ENCODE data around the gene FSTL1.

GRCh38 chr3:120435621-120436020, 15.2 kb downstream of the FSTL1 start:
- TF ChIP-seq MYNN (tag by site-specific recombination; IDR thresholded peaks at IDR 0.05; ENCODE audit: borderline replicate concordance) (no peak), TCF7L2 (IDR thresholded peaks at IDR 0.05; ENCODE audit: borderline replicate concordance, low read depth, low read length) (no peak), CTCF (tag by site-specific recombination; IDR thresholded peaks at IDR 0.05) (no peak), ZNF18 (tag by site-specific recombination; IDR thresholded peaks at IDR 0.05) (no peak), ZNF146 (tag by site-specific recombination; IDR thresholded peaks at IDR 0.05) (no peak), ZNF23 (tag by site-specific recombination; IDR thresholded peaks at IDR 0.05; ENCODE audit: borderline replicate concordance) (no peak), ZNF670 (tag by site-specific recombination; IDR thresholded peaks at IDR 0.05; ENCODE audit: low read depth) (no peak), BCL6B (tag by site-specific recombination; IDR thresholded peaks at IDR 0.05) (no peak), FEZF1 (tag by site-specific recombination; IDR thresholded peaks at IDR 0.05) (no peak)
